NCI-H2227 (cell line): Measurements from ENCODE around the gene APH1B.
"Not testable (repeated sequence)": the region's sequence is repeated elsewhere in the genome, so short reads cannot be mapped to it uniquely, and the experiment has no call there.

Source experiments
- DNase-seq: peaks from one replicate; lab custom pipeline; 2025; ENCODE audit not compliant: unreplicated experiment; lab: John Stamatoyannopoulos, UW

APH1B gene

GRCh38 chr15:63277038-63277892 is at the start of gene APH1B:
TSS of gene APH1B (plus strand) at chr15:63277605. CDS start at chr15:63277624, 19 bp downstream.
- DNase-seq = peak; percentile 84

DNA sequence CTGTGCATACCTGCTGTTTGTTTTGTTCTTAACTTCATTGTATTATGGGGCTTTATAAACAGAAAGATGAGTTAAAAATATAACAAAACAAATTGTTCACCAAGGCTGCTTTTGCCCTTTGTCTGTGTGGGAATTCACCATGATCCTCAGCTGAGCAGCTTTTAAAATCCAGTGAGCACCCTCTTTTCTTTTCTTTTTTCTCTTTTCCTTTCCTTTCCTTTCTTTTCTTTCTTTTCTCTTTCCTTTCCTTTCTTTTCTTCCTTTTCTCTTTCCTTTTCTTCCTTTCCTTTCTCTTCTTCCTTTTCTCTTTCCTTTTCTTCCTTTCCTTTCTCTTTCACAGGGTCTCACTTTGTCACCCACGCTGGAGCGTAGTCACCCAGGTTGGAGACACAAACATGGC is 49.7 kb upstream of the APH1B start:
- DNase-seq = no peak

DNA sequence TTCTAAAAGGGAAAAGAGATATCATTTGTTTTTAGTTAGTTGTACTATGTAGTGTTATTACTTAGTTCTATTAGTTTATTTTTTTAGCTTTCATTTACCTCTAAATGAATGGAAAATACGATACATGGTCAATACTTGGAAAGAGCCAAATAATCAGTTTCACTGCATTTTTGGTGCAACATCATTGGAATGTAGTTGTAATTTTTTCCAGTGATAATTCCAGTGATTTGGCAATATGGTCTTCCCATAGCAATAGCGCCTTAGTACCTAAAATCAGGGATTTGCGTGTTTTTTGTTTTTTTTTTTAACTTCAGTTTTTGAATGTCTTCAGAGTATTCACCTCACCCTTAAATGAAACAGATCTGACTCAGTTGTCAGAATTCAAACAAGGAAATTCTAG is 46.2 kb upstream of the APH1B start:
- no peak for DNase-seq

- DNase-seq = no peak
Measured at GRCh38 chr15:63231706-63232105, 45.7 kb upstream of the APH1B start.

GRCh38 chr15:63232405-63232804 is 45.0 kb upstream of the APH1B start:
- DNase-seq = no peak

DNA sequence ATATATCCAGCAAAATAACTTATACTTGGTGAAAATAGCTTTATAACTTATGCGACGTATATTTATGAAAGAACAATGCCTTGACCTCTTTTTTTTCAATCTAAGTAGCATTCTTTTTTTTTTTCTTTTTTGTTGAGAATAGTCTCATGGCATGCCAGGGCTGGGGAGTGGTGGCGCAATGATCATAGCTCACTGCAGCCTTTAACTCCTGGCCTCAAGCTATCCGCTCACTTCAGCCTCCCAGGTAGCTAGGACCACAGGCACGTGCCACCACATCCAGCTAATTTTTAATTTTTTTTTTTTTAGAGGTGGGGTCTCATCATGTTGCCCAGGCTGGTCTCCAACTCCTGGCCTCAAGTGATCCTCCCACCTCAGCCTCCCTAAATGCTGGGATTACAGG is 44.5 kb upstream of the APH1B start:
- no peak for DNase-seq

DNA sequence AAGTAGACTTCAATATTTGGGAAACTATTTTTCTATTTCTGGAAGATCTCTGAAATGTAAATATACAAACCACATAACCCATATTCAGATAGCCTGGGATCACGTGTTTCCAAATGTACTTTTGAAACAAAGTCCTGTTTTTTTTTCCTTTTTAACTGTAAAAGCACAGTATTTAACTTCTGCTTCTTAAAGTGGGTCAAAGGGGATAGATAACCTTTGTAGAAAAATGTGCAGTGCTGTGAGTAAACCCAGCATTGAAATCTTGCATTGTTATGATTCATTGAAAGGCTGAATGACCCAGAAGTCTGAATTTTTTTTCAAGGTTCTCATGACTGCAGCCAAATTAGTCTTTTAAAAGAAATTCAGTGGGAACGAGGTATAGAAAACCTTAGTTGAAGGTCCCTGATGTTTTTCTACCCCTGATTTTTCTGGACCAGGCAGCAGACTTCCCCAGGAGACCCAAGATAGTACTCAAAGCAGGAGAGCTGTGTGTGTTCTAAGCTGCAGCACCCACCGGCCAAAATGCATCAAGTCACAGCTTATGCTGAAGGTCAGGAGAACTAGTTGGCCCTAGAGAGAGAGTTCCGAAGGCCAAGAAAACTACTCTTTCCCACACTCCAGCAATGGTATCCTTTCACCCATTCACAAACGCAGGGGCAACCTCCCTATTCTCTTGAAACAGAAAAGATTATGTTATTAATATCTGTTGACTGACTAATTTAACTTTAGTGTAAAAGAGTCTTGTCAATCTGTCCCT is 43.6 kb upstream of the APH1B start:
- no peak for DNase-seq

- DNase-seq = no peak
Measured at GRCh38 chr15:63234451-63234870, 42.9 kb upstream of the APH1B start.

GRCh38 chr15:63236272-63236671 is 41.1 kb upstream of the APH1B start:
- no peak for DNase-seq

GRCh38 chr15:63237086-63237485 is 40.3 kb upstream of the APH1B start:
- not testable (repeated sequence) for DNase-seq

GRCh38 chr15:63238171-63238570 is 39.2 kb upstream of the APH1B start:
- DNase-seq = no peak

GRCh38 chr15:63238796-63239195 is 38.6 kb upstream of the APH1B start:
- DNase-seq = no peak

- DNase-seq = no peak
Measured at GRCh38 chr15:63240109-63240508, 37.3 kb upstream of the APH1B start.

- no peak for DNase-seq
Measured at GRCh38 chr15:63241316-63241715, 36.1 kb upstream of the APH1B start.

DNA sequence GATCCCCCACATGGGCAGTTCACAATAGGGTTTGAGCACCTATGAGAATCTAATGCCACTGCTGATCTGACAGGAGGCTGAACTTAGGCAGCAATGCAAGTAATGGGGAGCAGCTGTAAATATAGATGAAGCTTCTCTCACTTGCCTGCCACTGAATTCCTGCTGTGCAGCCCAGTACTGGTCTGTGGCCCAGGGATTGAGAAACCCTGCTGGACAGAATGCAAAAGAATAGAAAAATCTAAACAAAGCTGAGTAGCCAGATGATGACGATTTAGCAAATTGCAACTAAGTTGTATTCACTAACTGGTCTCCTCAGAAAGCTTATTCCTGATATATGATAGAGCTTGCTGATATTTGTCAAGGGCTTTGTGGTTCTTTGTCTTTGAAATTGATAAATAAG is 34.3 kb upstream of the APH1B start:
- no peak for DNase-seq

- DNase-seq = no peak
Measured at GRCh38 chr15:63243776-63244175, 33.6 kb upstream of the APH1B start.

GRCh38 chr15:63244399-63244798 is 33.0 kb upstream of the APH1B start:
- DNase-seq = no peak

DNA sequence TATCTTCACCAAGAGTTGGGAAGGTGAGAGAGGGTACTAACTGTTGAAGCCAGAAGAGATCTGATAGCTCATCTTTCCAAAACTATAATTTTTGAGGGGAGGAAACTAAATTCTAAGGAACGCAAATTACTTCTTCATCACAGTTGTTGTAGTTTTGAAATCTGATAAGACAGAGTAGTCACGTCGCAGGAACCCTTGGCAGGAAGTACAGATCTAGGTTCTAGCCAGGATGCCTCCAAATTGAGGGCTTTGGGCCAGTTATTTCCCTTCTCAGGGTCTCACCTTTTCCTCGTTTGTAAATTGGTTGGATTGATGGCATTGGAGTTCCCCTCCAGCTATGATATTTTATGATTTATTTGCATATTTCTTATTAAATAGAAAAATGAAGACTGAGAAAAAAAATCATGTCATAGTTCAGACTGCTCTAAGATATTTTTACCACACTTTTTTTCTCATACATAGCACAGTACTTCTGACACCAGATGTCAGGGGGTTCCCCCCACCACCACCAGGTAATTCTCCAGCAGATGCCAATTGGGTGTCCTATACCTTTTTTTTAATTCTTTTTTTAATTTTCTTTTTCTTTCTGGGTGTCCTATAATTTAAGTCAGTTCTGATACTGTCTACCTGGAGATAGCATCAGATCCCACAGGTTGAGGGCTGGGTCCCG is 32.3 kb upstream of the APH1B start:
- no peak for DNase-seq

DNA sequence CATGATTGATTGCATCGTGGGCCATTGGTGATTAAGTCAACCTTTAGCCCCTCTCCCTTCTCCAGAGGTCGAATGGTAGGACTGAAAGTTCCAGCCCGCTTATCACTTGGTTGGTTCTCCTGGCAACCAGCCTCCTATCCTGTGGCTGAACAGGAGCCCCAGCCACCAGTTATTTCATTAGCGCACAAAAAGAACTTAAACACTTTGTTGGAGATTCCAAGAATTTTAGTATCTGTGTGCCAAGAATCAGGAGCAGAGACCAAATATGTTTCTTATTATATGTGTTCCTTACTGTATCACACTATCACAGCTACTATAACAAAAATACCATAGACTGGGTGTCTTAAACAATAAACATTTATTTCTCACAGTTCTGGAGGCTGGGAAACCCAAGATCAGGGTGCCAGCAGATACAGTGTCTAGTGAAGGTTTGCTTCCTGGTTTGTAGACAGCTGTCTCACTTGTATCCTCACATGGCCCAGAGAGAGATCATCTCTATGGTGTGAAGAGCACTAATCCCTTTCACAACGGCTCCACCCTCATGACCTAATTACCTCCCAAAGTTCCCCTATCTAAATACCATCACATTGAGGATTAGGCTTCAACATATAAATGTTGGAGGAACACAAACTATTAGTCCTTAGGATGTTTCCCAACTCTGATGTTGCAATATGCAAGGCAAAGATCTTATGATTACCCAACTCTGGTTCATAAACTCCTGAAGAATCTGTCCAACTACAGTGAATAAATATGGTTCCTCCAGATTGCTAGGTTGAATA is 30.5 kb upstream of the APH1B start:
- no peak for DNase-seq

- DNase-seq = no peak
Measured at GRCh38 chr15:63250312-63250965, 27.0 kb upstream of the APH1B start.
